ENCODE results near the gene BANK1. TPM values are rescaled to one million over a fixed set of nuclear protein-coding genes. Genes with fewer than 3 reads are reported as not detected.

The BANK1 gene
- total and polyA plus RNA-seq, 2 of the 8 experiments (the other 6 are each of a cell fraction or from before 2014, with no cell fraction given): 0.59 to 0.93 TPM

DNA sequence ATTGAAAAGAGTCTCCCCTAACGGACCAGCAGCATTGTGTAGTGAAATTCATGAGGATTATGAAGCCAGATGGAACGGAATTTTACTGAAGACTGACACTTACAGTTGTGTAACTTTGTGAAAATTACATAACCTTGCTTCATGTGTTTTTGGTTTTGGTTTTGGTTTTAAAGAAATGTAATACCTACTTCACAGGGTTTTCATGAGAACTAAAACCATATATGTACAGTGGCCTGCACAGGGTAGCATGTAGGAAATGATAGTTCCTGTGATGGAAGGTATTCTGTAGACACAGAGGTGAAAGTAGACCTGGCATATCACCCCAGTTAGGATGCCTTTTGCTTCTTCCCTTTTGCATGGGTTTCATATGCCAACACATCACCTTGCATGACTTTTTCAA, 247.0 kb downstream of the BANK1 start:
- H3K27ac ChIP-seq (ENCODE audit: low read depth, low read length): no peak overlapping the region
- FAIRE-seq (no peak), DNase-seq (ENCODE audit: low read depth in 1 of 2, low spot score in 2 of 2) (no peak)
- H2AK5ac ChIP-seq (ENCODE audit: low read depth, low read length): no peak overlapping the region
- H3K14ac ChIP-seq (ENCODE audit: insufficient read length): no peak overlapping the region
- no peaks in the 10 kb centered on the region for H3K79me2 ChIP-seq (ENCODE audit: control insufficient read depth in 1 of 2, insufficient read depth in 2 of 2, low read length in 2 of 2)
- TF ChIP-seq GTF2F1 (IDR thresholded peaks at IDR 0.05; ENCODE audit: borderline replicate concordance, low read depth, low read length) (no peak), CEBPB (IDR thresholded peaks at IDR 0.05; ENCODE audit: low read depth, low read length) (no peak), KDM5A (IDR thresholded peaks at IDR 0.05; ENCODE audit: low read length) (no peak), TAF7 (optimal IDR thresholded peaks at IDR 0.05; ENCODE audit: borderline replicate concordance, low read depth, low read length) (no peak), JUN (IDR thresholded peaks at IDR 0.05; ENCODE audit: low read depth, low read length) (no peak)
- H4K5ac ChIP-seq (ENCODE audit: insufficient read length, low read depth, low read length): no peak overlapping the region
- H2BK20ac ChIP-seq (ENCODE audit: low read length): no peak overlapping the region
- no peaks in the 10 kb centered on the region for H3K27me3 ChIP-seq (replicated peaks in 1 of 4; ENCODE audit: control insufficient read depth in 3 of 4, extremely low read depth in 1 of 4, insufficient read depth in 3 of 4, low read length in 3 of 4)
- H2BK15ac ChIP-seq (ENCODE audit: low read length): no peak overlapping the region
- H3K4me1 ChIP-seq (replicated peaks in 1 of 4; ENCODE audit: control insufficient read depth in 3 of 4, insufficient read depth in 4 of 4, low read length in 3 of 4): no peaks in the 10 kb centered on the region
- H4K91ac ChIP-seq (replicated peaks; ENCODE audit: insufficient read length, low read length): no peak overlapping the region
- no peak overlapping the region for H2BK5ac ChIP-seq (ENCODE audit: low read depth, low read length)
- H3K4me2 ChIP-seq (ENCODE audit: insufficient read depth in 1 of 2, low read depth in 2 of 2, low read length in 2 of 2): no peak overlapping the region
- no peak overlapping the region for H2AFZ ChIP-seq (ENCODE audit: low read length)
- H3K18ac ChIP-seq (ENCODE audit: extremely low read depth, low read length): no peak overlapping the region
- no peak overlapping the region for H2BK12ac ChIP-seq (ENCODE audit: low read depth, low read length)
- H3K9me3 ChIP-seq (ENCODE audit: insufficient read depth in 2 of 2, low read depth in 1 of 2, low read length in 1 of 2): no peaks in the 10 kb centered on the region
- no peaks in the 10 kb centered on the region for H4K20me1 ChIP-seq (replicated peaks in 1 of 2; ENCODE audit: control insufficient read depth in 1 of 2, insufficient read depth in 2 of 2, low read length in 2 of 2)
- H4K8ac ChIP-seq (ENCODE audit: extremely low read depth, insufficient read depth, low read length): no peak overlapping the region
- ChIA-PET POLR2A (ENCODE audit: partially characterized antibody) (no interaction called here), CTCF (ENCODE audit: partially characterized antibody) (interaction anchor here (1.3 kb wide), 1 partner anchor 14 kb away, joined by 3 read pairs; no protein-coding TSS in a partner anchor)
- H3K4ac ChIP-seq (replicated peaks; ENCODE audit: insufficient read length, low read depth, low read length): no peak overlapping the region
- H3K36me3 ChIP-seq (ENCODE audit: control insufficient read depth in 2 of 4, insufficient read depth in 4 of 4, low read length in 3 of 4): no peaks in the 10 kb centered on the region
- no peak overlapping the region for H3K4me3 ChIP-seq (ENCODE audit: extremely low read depth in 1 of 4, insufficient read depth in 2 of 4, low read depth in 3 of 4, low read length in 4 of 4)
- no peak overlapping the region for H3K56ac ChIP-seq (replicated peaks; ENCODE audit: insufficient read length, low read depth, low read length)
- no peaks in the 10 kb centered on the region for H3K79me1 ChIP-seq (ENCODE audit: low read depth, low read length)
- H3K23me2 ChIP-seq (ENCODE audit: low read depth, low read length): no peaks in the 10 kb centered on the region
- H2BK120ac ChIP-seq (replicated peaks; ENCODE audit: low read depth, low read length): no peak overlapping the region
- H3K23ac ChIP-seq (ENCODE audit: insufficient read length): no peak overlapping the region
- H3K9ac ChIP-seq (replicated peaks in 1 of 4; ENCODE audit: extremely low read depth in 1 of 4, low read depth in 3 of 4, low read length in 3 of 4): no peak overlapping the region
- 71% methylated on average over 2 of the region's 2 CpGs; no CpG with 5 or more reads in 1 of the 2 experiments for WGBS, 2 experiments (ENCODE audit: extremely low coverage in 1 of 2, insufficient coverage in 1 of 2, insufficient read length in 1 of 2, insufficient replicate concordance in 2 of 2, low coverage in 1 of 2, low lambda C conversion rate in 2 of 2, missing lambda C conversion rate in 1 of 2)
